SK-N-SH treated with all-trans-retinoic acid at 6 μM for 48 hours (cell line): ENCODE results near the gene DOK5.

Experiments used
- ATAC-seq: fragments of 200-7000 bp; cut with Tn5 transposase; 3 replicates; pipeline ENCODE4 v1.9.1; 2020; ENCODE audit warnings: mild to moderate bottlenecking, moderate library complexity
- ARNTL ChIP-seq: fragments of 450-650 bp; formaldehyde crosslinking; IDR thresholded peaks from 2 replicates; pipeline ENCODE4 v1.5.0; 2020; ENCODE audit warnings: low read depth, mild to moderate bottlenecking, moderate library complexity, borderline replicate concordance
- BACH2 ChIP-seq: fragments of 250-450 bp; sonication (Bioruptor Pico); IDR thresholded peaks from 2 replicates; pipeline ENCODE4 v1.9.0; 2021; ENCODE audit warnings: mild to moderate bottlenecking, borderline replicate concordance
- CREB5 ChIP-seq: fragments of 250-450 bp; sonication (Bioruptor Pico); IDR thresholded peaks from 2 replicates; pipeline ENCODE4 v1.5.1; 2020; ENCODE audit warnings: low read depth, mild to moderate bottlenecking, moderate library complexity
- CSDC2 ChIP-seq: fragments of 250-450 bp; sonication (Bioruptor Pico); IDR thresholded peaks from 2 replicates; pipeline ENCODE4 v1.5.0; 2020; ENCODE audit warnings: mild to moderate bottlenecking, moderate library complexity
- ESRRG ChIP-seq: fragments of 250-450 bp; sonication (Bioruptor Pico); IDR thresholded peaks from 2 replicates; pipeline ENCODE4 v1.6.1; 2021; ENCODE audit warnings: mild to moderate bottlenecking
- GLIS3 ChIP-seq: fragments of 250-450 bp; sonication (Bioruptor Pico); IDR thresholded peaks from 2 replicates; pipeline ENCODE4 v1.5.0; 2020; ENCODE audit warnings: mild to moderate bottlenecking, moderate library complexity
- ISL1 ChIP-seq: fragments of 250-450 bp; sonication (Bioruptor Pico); IDR thresholded peaks from 2 replicates; pipeline ENCODE4 v2.1.2; 2022; ENCODE audit warnings: mild to moderate bottlenecking, moderate library complexity
- OSR1 ChIP-seq: fragments of 250-450 bp; sonication (Bioruptor Pico); IDR thresholded peaks from 2 replicates; pipeline ENCODE4 v1.8.0; 2022; ENCODE audit warnings: moderate library complexity, mild to moderate bottlenecking, inconsistent platforms
- PPARA ChIP-seq: fragments of 250-450 bp; sonication (Bioruptor Pico); IDR thresholded peaks from 2 replicates; pipeline ENCODE4 v1.5.0; 2020; ENCODE audit warnings: mild to moderate bottlenecking, borderline replicate concordance
- RARB ChIP-seq: fragments of 250-450 bp; sonication (Bioruptor Pico); IDR thresholded peaks from 2 replicates; pipeline ENCODE4 v1.8.0; 2021; ENCODE audit warnings: mild to moderate bottlenecking, moderate library complexity
- SNAI2 ChIP-seq: fragments of 250-450 bp; sonication (Bioruptor Pico); IDR thresholded peaks from 2 replicates; pipeline ENCODE4 v1.5.0; 2020; ENCODE audit warnings: mild to moderate bottlenecking, moderate library complexity
- TCF4 ChIP-seq: fragments of 250-450 bp; sonication (Bioruptor Pico); IDR thresholded peaks from 2 replicates; pipeline ENCODE4 v1.8.0; 2021; ENCODE audit warnings: mild to moderate bottlenecking, moderate library complexity, borderline replicate concordance
- TOX ChIP-seq: fragments of 250-450 bp; sonication (Bioruptor Pico); IDR thresholded peaks from 2 replicates; pipeline ENCODE4 v1.8.0; 2021; ENCODE audit warnings: mild to moderate bottlenecking, moderate library complexity, borderline replicate concordance
- TSHZ2 ChIP-seq: fragments of 250-450 bp; sonication (Bioruptor Pico); IDR thresholded peaks from 2 replicates; pipeline ENCODE4 v1.5.0; 2020; ENCODE audit warnings: mild to moderate bottlenecking, moderate library complexity
- ZC3H10 ChIP-seq: fragments of 250-450 bp; sonication (Bioruptor Pico); IDR thresholded peaks from 2 replicates; pipeline ENCODE4 v1.5.1; 2021; ENCODE audit warnings: mild to moderate bottlenecking, moderate library complexity
- ZFP3 ChIP-seq: fragments of 250-450 bp; sonication (Bioruptor Pico); IDR thresholded peaks from 2 replicates; pipeline ENCODE4 v1.5.0; 2020; ENCODE audit warnings: mild to moderate bottlenecking, moderate library complexity
- ZFP30 ChIP-seq: fragments of 450-650 bp; formaldehyde crosslinking; IDR thresholded peaks from 2 replicates; pipeline ENCODE4 v1.5.0; 2022; ENCODE audit warnings: mild to moderate bottlenecking, moderate library complexity
- ZNF565 ChIP-seq: fragments of 450-650 bp; formaldehyde crosslinking; conservative IDR thresholded peaks from 2 replicates; pipeline ENCODE4 v1.5.0; 2020; ENCODE audit warnings: low read depth, mild to moderate bottlenecking, moderate library complexity
- ZNF70 ChIP-seq: fragments of 450-650 bp; formaldehyde crosslinking; IDR thresholded peaks from 2 replicates; pipeline ENCODE4 v1.5.0; 2020; ENCODE audit warnings: mild to moderate bottlenecking, moderate library complexity
- ZNF8 ChIP-seq: fragments of 450-650 bp; formaldehyde crosslinking; IDR thresholded peaks from 2 replicates; pipeline ENCODE4 v1.5.0; 2020; ENCODE audit warnings: mild to moderate bottlenecking, moderate library complexity
- TF ChIP-seq, protein P1 (sequence below): fragments of 250-450 bp; sonication (Bioruptor Pico); IDR thresholded peaks from 2 replicates; pipeline ENCODE4 v1.8.0; 2020; ENCODE audit warnings: mild to moderate bottlenecking, moderate library complexity, borderline replicate concordance
- TF ChIP-seq, protein P2 (sequence below): fragments of 250-450 bp; sonication (Bioruptor Pico); IDR thresholded peaks from 2 replicates; pipeline ENCODE4 v1.8.0; 2021; ENCODE audit warnings: low read depth, mild to moderate bottlenecking, moderate library complexity, borderline replicate concordance

Gene DOK5

DNA sequence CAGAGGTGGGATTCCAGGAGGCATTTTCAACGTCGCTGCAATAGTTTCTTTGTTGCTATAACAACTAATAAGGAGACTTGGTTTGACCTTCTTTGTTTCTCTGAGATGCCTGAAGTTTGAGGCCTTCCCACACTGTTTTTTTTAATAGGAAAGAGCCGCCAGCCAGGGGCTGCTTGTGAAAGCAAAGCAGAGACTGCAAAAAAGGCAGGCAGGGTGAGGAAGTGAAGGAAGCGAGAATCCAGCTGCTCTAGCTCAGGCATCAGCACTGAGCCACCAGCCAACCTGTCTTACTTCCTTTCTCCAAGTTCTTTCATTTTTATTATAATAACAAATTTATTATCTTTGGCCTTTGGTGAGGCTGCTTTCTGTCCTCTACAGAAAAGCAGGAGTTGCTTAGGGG lies 179.1 kb downstream of the DOK5 start:
- no peak for ATAC-seq
- no peak for TF ChIP-seq TCF4 (CRISPR knock-in tag)
- TF ChIP-seq ZNF70 (CRISPR knock-in tag): no peak
- no peak for TF ChIP-seq ZC3H10 (CRISPR knock-in tag)
- no peak for TF ChIP-seq GLIS3
- TF ChIP-seq SNAI2 (CRISPR knock-in tag): no peak
- no peak for TF ChIP-seq ZNF8
- TF ChIP-seq, protein P1, sequence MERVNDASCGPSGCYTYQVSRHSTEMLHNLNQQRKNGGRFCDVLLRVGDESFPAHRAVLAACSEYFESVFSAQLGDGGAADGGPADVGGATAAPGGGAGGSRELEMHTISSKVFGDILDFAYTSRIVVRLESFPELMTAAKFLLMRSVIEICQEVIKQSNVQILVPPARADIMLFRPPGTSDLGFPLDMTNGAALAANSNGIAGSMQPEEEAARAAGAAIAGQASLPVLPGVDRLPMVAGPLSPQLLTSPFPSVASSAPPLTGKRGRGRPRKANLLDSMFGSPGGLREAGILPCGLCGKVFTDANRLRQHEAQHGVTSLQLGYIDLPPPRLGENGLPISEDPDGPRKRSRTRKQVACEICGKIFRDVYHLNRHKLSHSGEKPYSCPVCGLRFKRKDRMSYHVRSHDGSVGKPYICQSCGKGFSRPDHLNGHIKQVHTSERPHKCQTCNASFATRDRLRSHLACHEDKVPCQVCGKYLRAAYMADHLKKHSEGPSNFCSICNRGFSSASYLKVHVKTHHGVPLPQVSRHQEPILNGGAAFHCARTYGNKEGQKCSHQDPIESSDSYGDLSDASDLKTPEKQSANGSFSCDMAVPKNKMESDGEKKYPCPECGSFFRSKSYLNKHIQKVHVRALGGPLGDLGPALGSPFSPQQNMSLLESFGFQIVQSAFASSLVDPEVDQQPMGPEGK (CRISPR knock-in tag): no peak
- TF ChIP-seq TOX (CRISPR knock-in tag): no peak
- no peak for TF ChIP-seq ISL1 (CRISPR knock-in tag)
- TF ChIP-seq ESRRG: no peak
- no peak for TF ChIP-seq ARNTL (CRISPR knock-in tag)
- no peak for TF ChIP-seq RARB (CRISPR knock-in tag)
- TF ChIP-seq CSDC2 (CRISPR knock-in tag): no peak
- TF ChIP-seq ZFP30 (CRISPR knock-in tag): no peak
- TF ChIP-seq TSHZ2 (CRISPR knock-in tag): no peak
- no peak for TF ChIP-seq ZFP3 (CRISPR knock-in tag)
- TF ChIP-seq PPARA (CRISPR knock-in tag): no peak
- TF ChIP-seq BACH2: no peak
- no peak for TF ChIP-seq CREB5 (CRISPR knock-in tag)

GRCh38 chr20:54657268-54657826 lies 182.0 kb downstream of the DOK5 start:
- TF ChIP-seq ZC3H10 (CRISPR knock-in tag) (no peak), ZNF70 (CRISPR knock-in tag) (no peak), OSR1 (CRISPR knock-in tag) (no peak), GLIS3 (no peak)
- TF ChIP-seq, protein P2, sequence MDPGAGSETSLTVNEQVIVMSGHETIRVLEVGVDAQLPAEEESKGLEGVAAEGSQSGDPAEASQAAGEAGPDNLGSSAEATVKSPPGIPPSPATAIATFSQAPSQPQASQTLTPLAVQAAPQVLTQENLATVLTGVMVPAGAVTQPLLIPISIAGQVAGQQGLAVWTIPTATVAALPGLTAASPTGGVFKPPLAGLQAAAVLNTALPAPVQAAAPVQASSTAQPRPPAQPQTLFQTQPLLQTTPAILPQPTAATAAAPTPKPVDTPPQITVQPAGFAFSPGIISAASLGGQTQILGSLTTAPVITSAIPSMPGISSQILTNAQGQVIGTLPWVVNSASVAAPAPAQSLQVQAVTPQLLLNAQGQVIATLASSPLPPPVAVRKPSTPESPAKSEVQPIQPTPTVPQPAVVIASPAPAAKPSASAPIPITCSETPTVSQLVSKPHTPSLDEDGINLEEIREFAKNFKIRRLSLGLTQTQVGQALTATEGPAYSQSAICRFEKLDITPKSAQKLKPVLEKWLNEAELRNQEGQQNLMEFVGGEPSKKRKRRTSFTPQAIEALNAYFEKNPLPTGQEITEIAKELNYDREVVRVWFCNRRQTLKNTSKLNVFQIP (CRISPR knock-in tag): no peak
- no peak for ATAC-seq

GRCh38 chr20:54658525-54658924 lies 183.1 kb downstream of the DOK5 start:
- no peak for TF ChIP-seq ZFP3 (CRISPR knock-in tag)
- no peak for TF ChIP-seq BACH2
- TF ChIP-seq ISL1 (CRISPR knock-in tag): no peak
- TF ChIP-seq ESRRG: no peak
- no peak for TF ChIP-seq ZC3H10 (CRISPR knock-in tag)
- TF ChIP-seq TCF4 (CRISPR knock-in tag): no peak
- no peak for TF ChIP-seq CSDC2 (CRISPR knock-in tag)
- no peak for TF ChIP-seq ZNF565
- TF ChIP-seq, protein P2 (CRISPR knock-in tag): no peak
- TF ChIP-seq ZNF70 (CRISPR knock-in tag): no peak
- no peak for TF ChIP-seq ARNTL (CRISPR knock-in tag)
- TF ChIP-seq, all 23 proteins: peak for 0
- ATAC-seq: no peak
